Keratinocyte (primary cell): Measurements from ENCODE around the gene MRPL48. TPM values are rescaled to one million over a fixed set of nuclear protein-coding genes. Genes with fewer than 3 reads are reported as not detected.

Experiments used
- DNase-seq: peaks from one replicate; pipeline ENCODE4 v3.0.0-alpha.2; 2011; ENCODE audit warnings: low read depth, missing footprints, low spot score
- FAIRE-seq: peaks from 2 replicates; lab custom pipeline; 2011; peaks lifted over from hg19 to GRCh38; lab: Jason Lieb, UNC
- H2AFZ ChIP-seq: 2 replicates; pipeline ENCODE4 v1.6.0; 2012; ENCODE audit warnings: low read length, control low read depth, inconsistent platforms; ENCODE audit not compliant: control insufficient read depth
- H3K27ac ChIP-seq: 2 replicates; pipeline ENCODE4 v1.5.1; 2011; ENCODE audit warnings: low read length; ENCODE audit not compliant: control insufficient read depth, insufficient read depth
- H3K27me3 ChIP-seq: 3 replicates; pipeline ENCODE4 v1.6.0; 2011; ENCODE audit warnings: low read length; ENCODE audit not compliant: control insufficient read depth, insufficient read depth; ENCODE audit errors: extremely low read depth
- H3K36me3 ChIP-seq, 2 experiments: 2 replicates in 1 of 2; 3 replicates in 1 of 2; pipeline ENCODE4 v1.5.1; 2011; ENCODE audit warnings: low read length in 2 of 2, mild to moderate bottlenecking in 1 of 2; ENCODE audit not compliant: control insufficient read depth in 2 of 2, insufficient read depth in 2 of 2; ENCODE audit errors: extremely low read depth in 1 of 2
- H3K4me1 ChIP-seq: 3 replicates; pipeline ENCODE4 v1.5.1; 2011; ENCODE audit warnings: low read length; ENCODE audit not compliant: control insufficient read depth, insufficient read depth; ENCODE audit errors: extremely low read depth
- H3K4me2 ChIP-seq: 3 replicates; pipeline ENCODE4 v1.6.0; 2011; ENCODE audit warnings: low read depth, low read length; ENCODE audit not compliant: control insufficient read depth, insufficient read depth; ENCODE audit errors: extremely low read depth
- H3K4me3 ChIP-seq, 3 experiments: fragments of 200-600 bp in 1 of 3; sonication (generic) in 1 of 3; 2 replicates in 2 of 3; 3 replicates in 1 of 3; pipeline ENCODE4 v1.5.1; 2011 to 2016; ENCODE audit warnings: low read length in 3 of 3, mild to moderate bottlenecking in 3 of 3, control low read depth in 2 of 3, inconsistent platforms in 1 of 3, low read depth in 1 of 3, mixed read lengths in 1 of 3, mixed run types in 1 of 3, moderate library complexity in 1 of 3; ENCODE audit not compliant: control insufficient read depth in 2 of 3, insufficient read depth in 2 of 3; ENCODE audit errors: extremely low read depth in 1 of 3
- H3K79me2 ChIP-seq: 2 replicates; pipeline ENCODE4 v1.6.0; 2012; ENCODE audit warnings: low read length; ENCODE audit not compliant: control insufficient read depth, insufficient read depth
- H3K9ac ChIP-seq: 3 replicates; pipeline ENCODE4 v1.6.0; 2011; ENCODE audit warnings: low read length; ENCODE audit not compliant: control insufficient read depth, insufficient read depth; ENCODE audit errors: extremely low read depth
- H3K9me1 ChIP-seq: 3 replicates; pipeline ENCODE4 v1.6.0; 2011; ENCODE audit warnings: low read length; ENCODE audit not compliant: control insufficient read depth, insufficient read depth; ENCODE audit errors: extremely low read depth
- H3K9me3 ChIP-seq: 2 replicates; pipeline ENCODE4 v1.5.1; 2012; ENCODE audit warnings: low read depth, low read length; ENCODE audit not compliant: control insufficient read depth
- H4K20me1 ChIP-seq: 3 replicates; pipeline ENCODE4 v1.6.0; 2011; ENCODE audit warnings: low read length; ENCODE audit not compliant: control insufficient read depth, insufficient read depth; ENCODE audit errors: extremely low read depth
- EZH2 ChIP-seq: IDR thresholded peaks from one replicate; pipeline ENCODE4 v1.6.1; 2012; ENCODE audit warnings: inconsistent platforms, mild to moderate bottlenecking, low read length, moderate library complexity
- dilution Hi-C: fragments of 300-500 bp; cut with MboI; formaldehyde crosslinking; loops from one replicate; pipeline ENCODE4 v1.7.0; 2020; ENCODE audit warnings: low sequenced_read_pairs; ENCODE audit not compliant: extremely low pct_ligation_motif_present
- polyA plus RNA-seq, 5 experiments: library from polyadenylated mRNA; depleted of rRNA in 3 of 5; stranded (reverse) in 3 of 5; stranded (forward) in 1 of 5; unstranded in 1 of 5; fragments of >200 nt; gene quantifications; 1 replicate in 1 of 5; 2 replicates in 3 of 5; 3 replicates in 1 of 5; pipeline versions ENCODE4 v1.2.1 to v1.2.3, GENCODE V29; 2011 to 2012; ENCODE audit warnings: missing spikeins in 2 of 5, low read depth in 1 of 5, low replicate concordance in 1 of 5
- TF ChIP-seq, protein P1 (sequence below), 3 experiments: IDR thresholded peaks in 1 of 3; conservative IDR thresholded peaks in 1 of 3; optimal IDR thresholded peaks in 1 of 3; 2 replicates in 2 of 3; 3 replicates in 1 of 3; pipeline versions ENCODE3 to v1.5.1; 2011; ENCODE audit warnings: low read length in 3 of 3, mild to moderate bottlenecking in 3 of 3, moderate library complexity in 2 of 3, control low read depth in 1 of 3, inconsistent platforms in 1 of 3; ENCODE audit not compliant: insufficient read depth in 2 of 3; ENCODE audit errors: extremely low read depth in 1 of 3

MRPL48 gene
- polyA plus RNA-seq, 1 donor (not counting 4 experiments of a cell fraction or from before 2014, with no cell fraction given), result 72.2 TPM

DNA sequence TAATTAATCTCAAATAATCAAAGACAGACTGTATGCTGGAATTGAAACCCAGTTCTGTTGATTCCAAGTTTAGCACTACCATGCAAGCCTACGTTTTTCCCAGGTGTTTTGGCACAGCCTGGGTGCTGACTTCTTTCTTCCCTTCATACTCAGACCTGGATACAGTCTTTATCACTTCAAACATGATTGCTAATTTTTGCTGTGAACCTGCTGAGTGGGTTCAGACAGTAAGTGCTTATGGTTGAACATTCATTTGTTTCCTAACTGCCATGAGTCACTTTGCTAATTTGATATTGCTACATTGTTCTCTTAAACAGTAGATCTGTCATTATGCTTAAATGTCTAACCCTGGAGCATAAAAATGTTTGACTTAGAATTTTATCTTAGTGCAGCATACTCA, 101.3 kb downstream of the MRPL48 start:
- no peak overlapping the region for H2AFZ ChIP-seq
- H3K9ac ChIP-seq, result no peak overlapping the region
- no peak for FAIRE-seq
- H3K4me1 ChIP-seq, result no peaks in the 10 kb centered on the region
- H3K9me3 ChIP-seq, result no peaks in the 10 kb centered on the region
- H3K27me3 ChIP-seq, result no peaks in the 10 kb centered on the region
- H3K4me3 ChIP-seq, result no peak overlapping the region
- no peaks in the 10 kb centered on the region for H3K9me1 ChIP-seq
- H3K36me3 ChIP-seq, result peaks cover 0 to under 1% of the 10 kb centered on the region in 2 experiments
- DNase-seq, result no peak
- H4K20me1 ChIP-seq, result no peaks in the 10 kb centered on the region
- TF ChIP-seq EZH2, result no peak
- TF ChIP-seq, protein P1, sequence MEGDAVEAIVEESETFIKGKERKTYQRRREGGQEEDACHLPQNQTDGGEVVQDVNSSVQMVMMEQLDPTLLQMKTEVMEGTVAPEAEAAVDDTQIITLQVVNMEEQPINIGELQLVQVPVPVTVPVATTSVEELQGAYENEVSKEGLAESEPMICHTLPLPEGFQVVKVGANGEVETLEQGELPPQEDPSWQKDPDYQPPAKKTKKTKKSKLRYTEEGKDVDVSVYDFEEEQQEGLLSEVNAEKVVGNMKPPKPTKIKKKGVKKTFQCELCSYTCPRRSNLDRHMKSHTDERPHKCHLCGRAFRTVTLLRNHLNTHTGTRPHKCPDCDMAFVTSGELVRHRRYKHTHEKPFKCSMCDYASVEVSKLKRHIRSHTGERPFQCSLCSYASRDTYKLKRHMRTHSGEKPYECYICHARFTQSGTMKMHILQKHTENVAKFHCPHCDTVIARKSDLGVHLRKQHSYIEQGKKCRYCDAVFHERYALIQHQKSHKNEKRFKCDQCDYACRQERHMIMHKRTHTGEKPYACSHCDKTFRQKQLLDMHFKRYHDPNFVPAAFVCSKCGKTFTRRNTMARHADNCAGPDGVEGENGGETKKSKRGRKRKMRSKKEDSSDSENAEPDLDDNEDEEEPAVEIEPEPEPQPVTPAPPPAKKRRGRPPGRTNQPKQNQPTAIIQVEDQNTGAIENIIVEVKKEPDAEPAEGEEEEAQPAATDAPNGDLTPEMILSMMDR (optimal IDR thresholded peaks at IDR 0.05 in 1 of 3, IDR thresholded peaks at IDR 0.05 in 1 of 3, conservative IDR thresholded peaks at IDR 0.05 in 1 of 3; ENCODE audit: extremely low read depth in 1 of 3, insufficient read depth in 2 of 3, low read length in 3 of 3), result no peak
- dilution Hi-C loops, result no loop called here
- H3K4me2 ChIP-seq, result no peak overlapping the region
- no peaks in the 10 kb centered on the region for H3K79me2 ChIP-seq
- H3K27ac ChIP-seq, result no peak overlapping the region

DNA sequence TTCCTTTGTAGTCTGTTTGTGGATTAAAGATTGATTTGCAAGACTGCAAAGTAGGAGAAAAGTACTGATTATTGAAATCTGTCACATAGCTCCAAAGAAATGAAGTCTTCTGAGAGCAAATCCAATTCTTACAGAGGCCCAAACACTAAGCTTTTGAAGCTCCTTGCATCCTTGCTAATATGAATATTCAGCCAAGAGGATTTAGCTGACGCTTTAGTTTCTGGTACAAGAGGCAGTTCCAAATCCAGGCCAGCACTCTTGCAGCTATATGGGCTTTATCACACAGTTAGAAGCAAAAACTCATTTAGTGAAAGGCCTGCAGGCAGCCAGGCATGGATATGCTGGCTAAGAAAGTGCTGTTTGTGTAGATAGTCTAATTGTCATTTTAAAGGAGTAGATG, 101.9 kb downstream of the MRPL48 start:
- Histone ChIP-seq H3K79me2 (no peaks in the 10 kb centered on the region), H2AFZ (no peak overlapping the region), H3K27ac (no peak overlapping the region), H3K4me2 (no peak overlapping the region), H3K9ac (no peak overlapping the region), H4K20me1 (no peaks in the 10 kb centered on the region), H3K9me1 (no peaks in the 10 kb centered on the region), H3K9me3 (no peaks in the 10 kb centered on the region), H3K27me3 (no peaks in the 10 kb centered on the region), H3K4me1 (no peaks in the 10 kb centered on the region), H3K4me3 (no peak overlapping the region), H3K36me3 (no peaks in the 10 kb centered on the region)
- FAIRE-seq (no peak), DNase-seq (no peak)
- TF ChIP-seq, protein P1 (optimal IDR thresholded peaks at IDR 0.05 in 1 of 3, IDR thresholded peaks at IDR 0.05 in 1 of 3, conservative IDR thresholded peaks at IDR 0.05 in 1 of 3; ENCODE audit: extremely low read depth in 1 of 3, insufficient read depth in 2 of 3, low read length in 3 of 3), result no peak
- TF ChIP-seq EZH2, result no peak
- dilution Hi-C loops, result no loop called here
